HCT116 (cell line): ENCODE data around the gene SELENOK. TPM values are rescaled to one million over a fixed set of nuclear protein-coding genes. Genes with fewer than 3 reads are reported as not detected.
A peak's percentile ranks its signal among the peaks of the same experiment; 100 is the strongest.

Experiments used
- ATAC-seq: fragments of 200-7000 bp; cut with Tn5 transposase; 2 replicates; pipeline ENCODE4 v1.9.1; 2020; ENCODE audit warnings: mild to moderate bottlenecking, moderate library complexity
- BruUV-seq: library from RNA; stranded (reverse); fragments of 400-500 nt; replicated peaks from 2 replicates; lab custom pipeline; 2021; lab: Mats Ljungman, UMichigan
- CTCF ChIA-PET: fragments of 300-600 bp; sonication (Branson Sonifier 250); formaldehyde crosslinking; loops from one replicate; lab custom pipeline; 2021; ENCODE audit warnings: antibody characterized with exemption; lab: Charles Lee
- POLR2A ChIA-PET: fragments of 300-600, 350-600 bp; sonication (Branson Sonifier 250); formaldehyde crosslinking; loops from one replicate; lab custom pipeline; 2021; ENCODE audit warnings: antibody characterized with exemption; lab: Charles Lee
- RAD21 ChIA-PET, 2 experiments: fragments of 300-600 bp; sonication (Branson Sonifier 250); formaldehyde crosslinking; loops; one replicate each; lab custom pipeline; 2023; ENCODE audit warnings: low total read pairs in 2 of 2; ENCODE audit not compliant: uncharacterized antibody in 2 of 2, unreplicated experiment in 2 of 2, low non-redundant PET in 1 of 2; lab: Charles Lee
- DNase-seq: peaks from one replicate; pipeline ENCODE4 v3.0.0-alpha.2; 2010; ENCODE audit warnings: low read depth, low spot score
- H2AFZ ChIP-seq: fragments of 200-600 bp; shearing (Covaris generic), sonication (generic); 2 replicates; pipeline ENCODE4 v1.6.1; 2017; ENCODE audit warnings: low read depth, mixed run types, mixed read lengths, antibody characterized with exemption, low read length; ENCODE audit not compliant: poor library complexity, severe bottlenecking
- H3K27ac ChIP-seq: 2 replicates; pipeline ENCODE4 v1.5.1; 2012; ENCODE audit warnings: low read depth, low read length
- H3K27me3 ChIP-seq: fragments of 200-600 bp; sonication (generic); 2 replicates; pipeline ENCODE4 v1.6.1; 2016; ENCODE audit warnings: mixed run types, low read length, mixed read lengths; ENCODE audit not compliant: insufficient read depth
- H3K36me3 ChIP-seq, 2 experiments: fragments of 200-500 bp in 1 of 2; fragments of 200-600 bp in 1 of 2; sonication (Bioruptor generic) in 1 of 2; sonication (generic) in 1 of 2; 2 replicates each; pipeline versions ENCODE4 v1.5.1 to v1.6.1; 2014 to 2016; ENCODE audit warnings: low read length in 2 of 2, inconsistent platforms in 1 of 2, mixed read lengths in 1 of 2, mixed run types in 1 of 2; ENCODE audit not compliant: insufficient read depth in 2 of 2, control insufficient read depth in 1 of 2
- H3K4me1 ChIP-seq, 2 experiments: fragments of 200-600 bp in 1 of 2; sonication (generic) in 1 of 2; 2 replicates each; pipeline versions ENCODE4 v1.5.1 to v1.6.1; 2012 to 2017; ENCODE audit warnings: low read length in 2 of 2, inconsistent platforms in 1 of 2, mild to moderate bottlenecking in 1 of 2, mixed read lengths in 1 of 2, mixed run types in 1 of 2, moderate library complexity in 1 of 2; ENCODE audit not compliant: insufficient read depth in 2 of 2, control insufficient read depth in 1 of 2
- H3K4me2 ChIP-seq: fragments of 200-600 bp; sonication (generic); 2 replicates; pipeline ENCODE4 v1.6.1; 2017; ENCODE audit warnings: mixed run types, low read length, mixed read lengths
- H3K4me3 ChIP-seq, 2 experiments: fragments of 200-600 bp in 1 of 2; sonication (generic) in 1 of 2; replicated peaks in 1 of 2; 2 replicates each; pipeline ENCODE4 v1.5.1; 2011 to 2016; ENCODE audit warnings: low read length in 2 of 2, control low read depth in 1 of 2, low read depth in 1 of 2, mild to moderate bottlenecking in 1 of 2, mixed read lengths in 1 of 2, mixed run types in 1 of 2
- H3K79me2 ChIP-seq: fragments of 200-600 bp; sonication (generic); 2 replicates; pipeline ENCODE4 v1.6.1; 2017; ENCODE audit warnings: mild to moderate bottlenecking, mixed run types, low read length, moderate library complexity, mixed read lengths; ENCODE audit not compliant: insufficient read depth
- H3K9ac ChIP-seq: fragments of 200-600 bp; sonication (generic); 2 replicates; pipeline ENCODE4 v1.6.1; 2016; ENCODE audit warnings: low read length, mixed read lengths
- H3K9me2 ChIP-seq: fragments of 200-600 bp; sonication (generic), shearing (Covaris generic); 2 replicates; pipeline ENCODE4 v1.6.1; 2017; ENCODE audit warnings: mixed run types, mild to moderate bottlenecking, moderate library complexity; ENCODE audit not compliant: insufficient read depth
- H3K9me3 ChIP-seq, 2 experiments: fragments of 200-500 bp in 1 of 2; fragments of 200-600 bp in 1 of 2; sonication (Bioruptor generic) in 1 of 2; sonication (generic) in 1 of 2; 2 replicates each; pipeline ENCODE4 v1.6.1; 2014 to 2017; ENCODE audit warnings: low read length in 2 of 2, mixed read lengths in 2 of 2, inconsistent platforms in 1 of 2, low read depth in 1 of 2, mild to moderate bottlenecking in 1 of 2, mixed run types in 1 of 2, moderate library complexity in 1 of 2; ENCODE audit not compliant: control insufficient read depth in 1 of 2, insufficient read depth in 1 of 2
- H4K20me1 ChIP-seq: fragments of 200-600 bp; sonication (generic), shearing (Covaris generic); 2 replicates; pipeline ENCODE4 v1.6.1; 2017; ENCODE audit warnings: mixed run types, mild to moderate bottlenecking, moderate library complexity; ENCODE audit not compliant: insufficient read depth
- CBX3 ChIP-seq: IDR thresholded peaks from 2 replicates; pipeline ENCODE4 v1.6.1; 2012; ENCODE audit warnings: low read depth
- EZH2 ChIP-seq: fragments of 200-600 bp; sonication (generic); IDR thresholded peaks from 2 replicates; pipeline ENCODE4 v1.6.1; 2017; ENCODE audit warnings: antibody characterized with exemption, mixed run types
- EZH2phosphoT487 ChIP-seq: fragments of 200-600 bp; IDR thresholded peaks from 2 replicates; pipeline ENCODE4 v1.6.1; 2018; ENCODE audit warnings: antibody characterized with exemption, borderline replicate concordance
- FOSL1 ChIP-seq: IDR thresholded peaks from 2 replicates; pipeline ENCODE4 v1.6.1; 2012; ENCODE audit warnings: low read depth
- JUND ChIP-seq: IDR thresholded peaks from 2 replicates; pipeline ENCODE4 v1.6.1; 2012
- POLR2A ChIP-seq: IDR thresholded peaks from 2 replicates; pipeline ENCODE4 v1.7.0; 2011; ENCODE audit warnings: borderline replicate concordance; ENCODE audit not compliant: insufficient read depth, insufficient read length; ENCODE audit errors: extremely low read depth
- RAD21 ChIP-seq: IDR thresholded peaks from 2 replicates; pipeline ENCODE4 v1.6.1; 2012; ENCODE audit warnings: low read depth, mild to moderate bottlenecking
- SIN3A ChIP-seq: IDR thresholded peaks from 2 replicates; pipeline ENCODE4 v1.6.1; 2012; ENCODE audit warnings: low read depth
- SP1 ChIP-seq: IDR thresholded peaks from 2 replicates; pipeline ENCODE4 v1.6.1; 2012; ENCODE audit warnings: low read depth
- SRF ChIP-seq: IDR thresholded peaks from 2 replicates; pipeline ENCODE4 v1.6.1; 2012; ENCODE audit warnings: low read depth
- YY1 ChIP-seq: IDR thresholded peaks from 2 replicates; pipeline ENCODE4 v1.6.1; 2011; ENCODE audit warnings: low read length, low read depth, moderate library complexity, mild to moderate bottlenecking; ENCODE audit not compliant: insufficient replicate concordance; ENCODE audit errors: extremely low read depth
- ZFX ChIP-seq: fragments of 450-650 bp; IDR thresholded peaks from 2 replicates; pipeline ENCODE4 v1.6.1; 2017
- intact Hi-C: fragments of 100-400 bp; cut with micrococcal nuclease; formaldehyde crosslinking; loops from 2 replicates; pipeline ENCODE4 v1.10.0; 2022
- total RNA-seq: library from RNA; stranded (reverse); gene quantifications from one replicate; pipeline ENCODE4 v1.2.1, GENCODE V29; 2021; ENCODE audit not compliant: unreplicated experiment
- TF ChIP-seq, protein P1 (sequence below): IDR thresholded peaks from 2 replicates; pipeline ENCODE4 v1.6.1; 2012
- TF ChIP-seq, protein P2 (sequence below): IDR thresholded peaks from 2 replicates; pipeline ENCODE4 v1.6.1; 2012; ENCODE audit warnings: low read depth
- TF ChIP-seq, protein P3 (sequence below): IDR thresholded peaks from 2 replicates; pipeline ENCODE4 v1.6.1; 2011; ENCODE audit warnings: mild to moderate bottlenecking, low read length, moderate library complexity; ENCODE audit not compliant: insufficient replicate concordance; ENCODE audit errors: extremely low read depth

SELENOK gene
- total RNA-seq, 1 experiment from 2014 or later: 35.1 TPM

DNA sequence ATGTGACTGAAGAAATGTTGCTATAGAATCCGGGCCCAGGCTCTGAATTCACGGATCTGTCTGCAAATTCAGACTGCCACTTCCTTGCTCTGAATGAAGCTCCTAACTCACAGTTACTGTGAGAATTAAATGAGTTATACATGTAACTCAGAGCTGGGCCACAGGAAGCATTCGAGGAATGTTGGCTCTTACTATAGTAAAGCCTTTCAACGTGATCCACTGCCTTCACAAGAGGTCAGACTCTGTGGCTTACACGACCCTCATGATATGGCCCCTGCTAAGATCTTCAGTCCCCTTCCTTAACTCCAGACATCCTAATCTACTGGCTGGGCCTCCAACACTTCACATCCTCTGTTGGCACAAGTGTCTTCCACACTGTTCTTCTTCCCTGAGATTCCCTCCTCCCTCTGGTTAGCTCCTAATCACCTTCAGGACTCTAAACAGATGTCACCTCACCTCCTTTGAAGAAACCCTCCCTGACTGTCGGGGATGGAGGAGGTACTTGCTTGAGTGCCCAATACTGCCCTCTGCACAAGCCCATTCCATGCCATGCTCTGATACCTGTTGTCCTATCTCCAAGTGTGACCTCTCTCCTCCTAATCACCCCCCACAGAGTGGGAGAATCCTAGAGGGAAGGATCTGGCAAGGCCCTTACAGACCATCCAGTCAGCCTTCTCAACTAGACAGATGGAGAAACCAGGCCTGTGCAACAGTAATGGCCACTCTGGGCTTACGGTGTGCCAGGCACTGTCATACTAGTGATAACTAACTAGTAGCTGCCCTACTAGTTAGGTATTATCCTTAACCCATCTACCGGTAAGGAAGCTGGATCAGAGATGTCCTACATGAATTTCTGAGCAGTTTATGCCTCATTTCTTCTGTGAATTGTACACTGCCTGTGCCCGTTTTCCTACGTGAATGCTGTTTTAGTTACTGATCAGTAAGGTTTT is 11.0 kb downstream of the SELENOK start:
- no peak for TF ChIP-seq JUND
- TF ChIP-seq EZH2phosphoT487: no peak
- no peak for TF ChIP-seq SIN3A
- TF ChIP-seq, protein P1, sequence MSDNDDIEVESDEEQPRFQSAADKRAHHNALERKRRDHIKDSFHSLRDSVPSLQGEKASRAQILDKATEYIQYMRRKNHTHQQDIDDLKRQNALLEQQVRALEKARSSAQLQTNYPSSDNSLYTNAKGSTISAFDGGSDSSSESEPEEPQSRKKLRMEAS: no peak
- TF ChIP-seq, protein P2, sequence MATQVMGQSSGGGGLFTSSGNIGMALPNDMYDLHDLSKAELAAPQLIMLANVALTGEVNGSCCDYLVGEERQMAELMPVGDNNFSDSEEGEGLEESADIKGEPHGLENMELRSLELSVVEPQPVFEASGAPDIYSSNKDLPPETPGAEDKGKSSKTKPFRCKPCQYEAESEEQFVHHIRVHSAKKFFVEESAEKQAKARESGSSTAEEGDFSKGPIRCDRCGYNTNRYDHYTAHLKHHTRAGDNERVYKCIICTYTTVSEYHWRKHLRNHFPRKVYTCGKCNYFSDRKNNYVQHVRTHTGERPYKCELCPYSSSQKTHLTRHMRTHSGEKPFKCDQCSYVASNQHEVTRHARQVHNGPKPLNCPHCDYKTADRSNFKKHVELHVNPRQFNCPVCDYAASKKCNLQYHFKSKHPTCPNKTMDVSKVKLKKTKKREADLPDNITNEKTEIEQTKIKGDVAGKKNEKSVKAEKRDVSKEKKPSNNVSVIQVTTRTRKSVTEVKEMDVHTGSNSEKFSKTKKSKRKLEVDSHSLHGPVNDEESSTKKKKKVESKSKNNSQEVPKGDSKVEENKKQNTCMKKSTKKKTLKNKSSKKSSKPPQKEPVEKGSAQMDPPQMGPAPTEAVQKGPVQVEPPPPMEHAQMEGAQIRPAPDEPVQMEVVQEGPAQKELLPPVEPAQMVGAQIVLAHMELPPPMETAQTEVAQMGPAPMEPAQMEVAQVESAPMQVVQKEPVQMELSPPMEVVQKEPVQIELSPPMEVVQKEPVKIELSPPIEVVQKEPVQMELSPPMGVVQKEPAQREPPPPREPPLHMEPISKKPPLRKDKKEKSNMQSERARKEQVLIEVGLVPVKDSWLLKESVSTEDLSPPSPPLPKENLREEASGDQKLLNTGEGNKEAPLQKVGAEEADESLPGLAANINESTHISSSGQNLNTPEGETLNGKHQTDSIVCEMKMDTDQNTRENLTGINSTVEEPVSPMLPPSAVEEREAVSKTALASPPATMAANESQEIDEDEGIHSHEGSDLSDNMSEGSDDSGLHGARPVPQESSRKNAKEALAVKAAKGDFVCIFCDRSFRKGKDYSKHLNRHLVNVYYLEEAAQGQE: no peak
- TF ChIP-seq FOSL1: no peak
- no peak for TF ChIP-seq CBX3
- TF ChIP-seq SP1: no peak
- no peak for TF ChIP-seq SRF
- no peak for TF ChIP-seq RAD21
- TF ChIP-seq, protein P3, sequence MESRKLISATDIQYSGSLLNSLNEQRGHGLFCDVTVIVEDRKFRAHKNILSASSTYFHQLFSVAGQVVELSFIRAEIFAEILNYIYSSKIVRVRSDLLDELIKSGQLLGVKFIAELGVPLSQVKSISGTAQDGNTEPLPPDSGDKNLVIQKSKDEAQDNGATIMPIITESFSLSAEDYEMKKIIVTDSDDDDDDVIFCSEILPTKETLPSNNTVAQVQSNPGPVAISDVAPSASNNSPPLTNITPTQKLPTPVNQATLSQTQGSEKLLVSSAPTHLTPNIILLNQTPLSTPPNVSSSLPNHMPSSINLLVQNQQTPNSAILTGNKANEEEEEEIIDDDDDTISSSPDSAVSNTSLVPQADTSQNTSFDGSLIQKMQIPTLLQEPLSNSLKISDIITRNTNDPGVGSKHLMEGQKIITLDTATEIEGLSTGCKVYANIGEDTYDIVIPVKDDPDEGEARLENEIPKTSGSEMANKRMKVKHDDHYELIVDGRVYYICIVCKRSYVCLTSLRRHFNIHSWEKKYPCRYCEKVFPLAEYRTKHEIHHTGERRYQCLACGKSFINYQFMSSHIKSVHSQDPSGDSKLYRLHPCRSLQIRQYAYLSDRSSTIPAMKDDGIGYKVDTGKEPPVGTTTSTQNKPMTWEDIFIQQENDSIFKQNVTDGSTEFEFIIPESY: no peak
- TF ChIP-seq EZH2: no peak
- TF ChIP-seq YY1: no peak
- TF ChIP-seq ZFX: no peak
- TF ChIP-seq POLR2A: no peak
- Histone ChIP-seq H3K4me3 (peak overlapping the region; percentile 84 to 97), H2AFZ (no peak overlapping the region), H3K9me3 (no peaks in the 10 kb centered on the region), H3K27me3 (no peaks in the 10 kb centered on the region), H3K36me3 (peaks cover 39 to 43% of the 10 kb centered on the region in 2 experiments), H3K27ac (peak overlapping the region; percentile 85; the same call in 1 of the 2 replicates), H3K4me2 (peak overlapping the region; percentile 97), H4K20me1 (no peaks in the 10 kb centered on the region), H3K4me1 (peaks cover 2 to 15% of the 10 kb centered on the region in 2 experiments; a peak in 1 of 4 replicates), H3K9me2 (no peaks in the 10 kb centered on the region), H3K9ac (peak overlapping the region; percentile 86), H3K79me2 (peaks cover 14% of the 10 kb centered on the region; the same call in 1 of the 2 replicates)
- RAD21 ChIA-PET: no interaction called here
- POLR2A ChIA-PET: no interaction called here
- DNase-seq: no peak
- no peak for ATAC-seq
- intact Hi-C loops: no loop called here
- CTCF ChIA-PET: no interaction called here
- BruUV-seq: no TSS peak
